SK-N-SH (cell line): ENCODE measurements around the gene GUCY1A2. TPM values are rescaled to one million over a fixed set of nuclear protein-coding genes. Genes with fewer than 3 reads are reported as not detected.

Experiments
- CTCF ChIA-PET: fragments of 300-600, 350-600 bp; formaldehyde crosslinking; extraction: SDS; loops from one replicate; lab custom pipeline; 2021; lab: Yijun Ruan, JAX
- POLR2A ChIA-PET: fragments of 350-600 bp; sonication (Branson Sonifier 250); formaldehyde crosslinking; extraction: SDS; loops from one replicate; lab custom pipeline; 2020; ENCODE audit warnings: antibody characterized with exemption, inconsistent platforms; lab: Yijun Ruan, JAX
- DNase-seq: peaks from one replicate; pipeline ENCODE4 v3.0.0; 2012
- H2AFZ ChIP-seq: fragments of 200-600 bp; sonication (generic); 2 replicates; pipeline ENCODE4 v1.8.1; 2016; ENCODE audit warnings: antibody characterized with exemption, mild to moderate bottlenecking, low read depth
- H3F3A ChIP-seq: fragments of 200-600 bp; sonication (generic); replicated peaks from 2 replicates; pipeline ENCODE3; 2016; ENCODE audit warnings: antibody characterized with exemption, mild to moderate bottlenecking; ENCODE audit not compliant: insufficient read depth
- H3K27ac ChIP-seq, 2 experiments: fragments of 200-500 bp in 1 of 2; fragments of 200-600 bp in 1 of 2; sonication (Bioruptor generic) in 1 of 2; sonication (generic), shearing (Covaris generic) in 1 of 2; 2 replicates each; pipeline versions ENCODE4 v1.5.1 to v1.6.1; 2014 to 2016; ENCODE audit warnings: low read depth in 2 of 2, inconsistent platforms in 1 of 2, low read length in 1 of 2, mild to moderate bottlenecking in 1 of 2, mixed read lengths in 1 of 2
- H3K27me3 ChIP-seq: fragments of 200-600 bp; sonication (generic), shearing (Covaris generic); 2 replicates; pipeline ENCODE4 v1.6.1; 2016; ENCODE audit warnings: mixed run types; ENCODE audit not compliant: insufficient read depth
- H3K36me3 ChIP-seq, 2 experiments: fragments of 200-500 bp in 1 of 2; fragments of 200-600 bp in 1 of 2; sonication (Bioruptor generic) in 1 of 2; sonication (generic) in 1 of 2; replicated peaks in 1 of 2; 2 replicates each; pipeline versions ENCODE3 to v1.5.1; 2014 to 2016; ENCODE audit warnings: low read length in 1 of 2, mild to moderate bottlenecking in 1 of 2; ENCODE audit not compliant: insufficient read depth in 2 of 2, control insufficient read depth in 1 of 2
- H3K4me1 ChIP-seq, 2 experiments: fragments of 200-500 bp in 1 of 2; fragments of 200-600 bp in 1 of 2; sonication (Bioruptor generic) in 1 of 2; sonication (generic), shearing (Covaris generic) in 1 of 2; 2 replicates each; pipeline versions ENCODE4 v1.5.1 to v1.6.1; 2014 to 2016; ENCODE audit warnings: low read depth in 1 of 2, low read length in 1 of 2, mixed run types in 1 of 2; ENCODE audit not compliant: insufficient read depth in 2 of 2, control insufficient read depth in 1 of 2
- H3K4me2 ChIP-seq: fragments of 200-600 bp; sonication (generic), shearing (Covaris generic); 2 replicates; pipeline ENCODE4 v1.6.1; 2017; ENCODE audit warnings: mixed run types
- H3K4me3 ChIP-seq, 2 experiments: fragments of 200-500 bp in 1 of 2; fragments of 200-600 bp in 1 of 2; sonication (Bioruptor generic) in 1 of 2; sonication (generic), shearing (Covaris generic) in 1 of 2; 2 replicates each; pipeline versions ENCODE4 v1.5.1 to v1.8.1; 2014 to 2016; ENCODE audit warnings: low read depth in 2 of 2, inconsistent platforms in 1 of 2, low read length in 1 of 2, mild to moderate bottlenecking in 1 of 2, mixed read lengths in 1 of 2, moderate library complexity in 1 of 2
- H3K79me2 ChIP-seq: fragments of 200-600 bp; sonication (generic); 2 replicates; pipeline ENCODE4 v1.8.1; 2017; ENCODE audit warnings: mild to moderate bottlenecking; ENCODE audit not compliant: insufficient read depth
- H3K9ac ChIP-seq: fragments of 200-600 bp; sonication (generic); 2 replicates; pipeline ENCODE4 v1.6.1; 2017; ENCODE audit warnings: mixed run types
- H3K9me2 ChIP-seq: fragments of 200-600 bp; sonication (generic); 2 replicates; pipeline ENCODE4 v1.6.1; 2017; ENCODE audit warnings: mixed run types
- H3K9me3 ChIP-seq: fragments of 200-600 bp; sonication (generic); 2 replicates; pipeline ENCODE4 v1.6.1; 2017; ENCODE audit warnings: mixed run types, mild to moderate bottlenecking, moderate library complexity
- H4K20me1 ChIP-seq: fragments of 200-600 bp; sonication (generic); 2 replicates; pipeline ENCODE4 v1.6.1; 2017; ENCODE audit warnings: mild to moderate bottlenecking, mixed run types; ENCODE audit not compliant: insufficient read depth
- CHD2 ChIP-seq: fragments of 150-350 bp; IDR thresholded peaks from 2 replicates; pipeline ENCODE4 v1.6.1; 2018; ENCODE audit warnings: low read length; ENCODE audit not compliant: partially characterized antibody
- EP300 ChIP-seq, 2 experiments: IDR thresholded peaks; 2 replicates each; pipeline versions ENCODE4 v1.4.0 to v1.6.1; 2012; ENCODE audit warnings: borderline replicate concordance in 1 of 2, low read depth in 1 of 2, low read length in 1 of 2
- EZH2phosphoT487 ChIP-seq: fragments of 200-600 bp; sonication (generic); IDR thresholded peaks from 2 replicates; pipeline ENCODE4 v1.6.1; 2017; ENCODE audit warnings: low read depth, mixed run types, mild to moderate bottlenecking, antibody characterized with exemption, moderate library complexity, borderline replicate concordance
- GABPA ChIP-seq: IDR thresholded peaks from 2 replicates; pipeline ENCODE4 v1.4.0; 2012; ENCODE audit warnings: low read depth, mild to moderate bottlenecking
- MEF2A ChIP-seq: IDR thresholded peaks from 2 replicates; pipeline ENCODE4 v1.4.0; 2012; ENCODE audit warnings: low read depth, borderline replicate concordance
- MXI1 ChIP-seq: IDR thresholded peaks from 2 replicates; pipeline ENCODE4 v1.6.1; 2012; ENCODE audit warnings: mild to moderate bottlenecking, low read depth, low read length, improper control_type of control experiment
- PBX3 ChIP-seq: IDR thresholded peaks from 2 replicates; pipeline ENCODE4; 2012
- RCOR1 ChIP-seq: fragments of 150-350 bp; IDR thresholded peaks from 2 replicates; pipeline ENCODE4 v1.6.1; 2017; ENCODE audit warnings: antibody characterized with exemption, low read length
- RFX5 ChIP-seq: IDR thresholded peaks from 2 replicates; pipeline ENCODE4 v1.6.1; 2012; ENCODE audit warnings: mild to moderate bottlenecking, improper control_type of control experiment, low read length
- SMC3 ChIP-seq: IDR thresholded peaks from 2 replicates; pipeline ENCODE4 v1.6.1; 2012; ENCODE audit warnings: low read depth, low read length, improper control_type of control experiment
- TCF12 ChIP-seq: IDR thresholded peaks from 2 replicates; pipeline ENCODE4 v1.4.0; 2012
- TEAD4 ChIP-seq: IDR thresholded peaks from 2 replicates; pipeline ENCODE4 v1.4.0; 2012; ENCODE audit warnings: mild to moderate bottlenecking, borderline replicate concordance; ENCODE audit not compliant: insufficient read depth
- YY1 ChIP-seq: IDR thresholded peaks from 2 replicates; pipeline ENCODE4 v1.4.0; 2012; ENCODE audit warnings: low read depth, mild to moderate bottlenecking
- polyA plus RNA-seq, 3 experiments: library from polyadenylated mRNA; depleted of rRNA; stranded (reverse); fragments of >200 nt; gene quantifications; 2 replicates each; pipeline ENCODE4 v1.2.3, GENCODE V29; 2012
- TF ChIP-seq, protein P1 (sequence below): IDR thresholded peaks from 2 replicates; pipeline ENCODE4 v1.4.0; 2012; ENCODE audit warnings: low read depth, borderline replicate concordance
- TF ChIP-seq, protein P2 (sequence below): fragments of 200-600 bp; sonication (generic); IDR thresholded peaks from 2 replicates; pipeline ENCODE4 v1.6.1; 2017; ENCODE audit warnings: antibody characterized with exemption, mild to moderate bottlenecking, moderate library complexity
- TF ChIP-seq, protein P3 (sequence below): IDR thresholded peaks from 2 replicates; pipeline ENCODE4 v1.4.0; 2012; ENCODE audit warnings: low read depth
- TF ChIP-seq, protein P4 (sequence below): IDR thresholded peaks from 2 replicates; pipeline ENCODE4 v1.6.1; 2012; ENCODE audit warnings: mild to moderate bottlenecking, low read depth, low read length, moderate library complexity

Gene GUCY1A2
- polyA plus RNA-seq, 1 of the 3 experiments (the other 2 are of a cell fraction) = 0.26 TPM

- Histone ChIP-seq H3K36me3 (no peaks in the 10 kb centered on the region), H3K4me1 (no peaks in the 10 kb centered on the region), H3K9me2 (0 out of 2 replicates have a peak, but pooled peaks cover 4% of the 10 kb centered on the region), H3K27ac (no peak overlapping the region), H3K9ac (no peak overlapping the region), H3K27me3 (no peaks in the 10 kb centered on the region), H3K9me3 (no peaks in the 10 kb centered on the region), H3K4me2 (no peak overlapping the region), H3K79me2 (no peaks in the 10 kb centered on the region), H3F3A (no peaks in the 10 kb centered on the region), H2AFZ (no peak overlapping the region), H4K20me1 (no peaks in the 10 kb centered on the region), H3K4me3 (no peak overlapping the region)
- ChIA-PET CTCF (interaction anchor here (1.3 kb wide), 1 partner anchor 8 kb away, joined by 4 read pairs; no protein-coding TSS in a partner anchor), POLR2A (no interaction called here)
- TF ChIP-seq, protein P1, sequence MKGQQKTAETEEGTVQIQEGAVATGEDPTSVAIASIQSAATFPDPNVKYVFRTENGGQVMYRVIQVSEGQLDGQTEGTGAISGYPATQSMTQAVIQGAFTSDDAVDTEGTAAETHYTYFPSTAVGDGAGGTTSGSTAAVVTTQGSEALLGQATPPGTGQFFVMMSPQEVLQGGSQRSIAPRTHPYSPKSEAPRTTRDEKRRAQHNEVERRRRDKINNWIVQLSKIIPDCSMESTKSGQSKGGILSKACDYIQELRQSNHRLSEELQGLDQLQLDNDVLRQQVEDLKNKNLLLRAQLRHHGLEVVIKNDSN = no peak
- TF ChIP-seq MXI1 (no peak), TEAD4 (no peak), TCF12 (no peak), YY1 (no peak), SMC3 (no peak), GABPA (no peak), CHD2 (no peak), RFX5 (no peak), EZH2phosphoT487 (no peak), RCOR1 (no peak), MEF2A (no peak), EP300 (IDR thresholded peaks at IDR 0.05; ENCODE audit: borderline replicate concordance in 1 of 2, low read depth in 1 of 2, low read length in 1 of 2) (no peak), PBX3 (no peak)
- TF ChIP-seq, protein P2, sequence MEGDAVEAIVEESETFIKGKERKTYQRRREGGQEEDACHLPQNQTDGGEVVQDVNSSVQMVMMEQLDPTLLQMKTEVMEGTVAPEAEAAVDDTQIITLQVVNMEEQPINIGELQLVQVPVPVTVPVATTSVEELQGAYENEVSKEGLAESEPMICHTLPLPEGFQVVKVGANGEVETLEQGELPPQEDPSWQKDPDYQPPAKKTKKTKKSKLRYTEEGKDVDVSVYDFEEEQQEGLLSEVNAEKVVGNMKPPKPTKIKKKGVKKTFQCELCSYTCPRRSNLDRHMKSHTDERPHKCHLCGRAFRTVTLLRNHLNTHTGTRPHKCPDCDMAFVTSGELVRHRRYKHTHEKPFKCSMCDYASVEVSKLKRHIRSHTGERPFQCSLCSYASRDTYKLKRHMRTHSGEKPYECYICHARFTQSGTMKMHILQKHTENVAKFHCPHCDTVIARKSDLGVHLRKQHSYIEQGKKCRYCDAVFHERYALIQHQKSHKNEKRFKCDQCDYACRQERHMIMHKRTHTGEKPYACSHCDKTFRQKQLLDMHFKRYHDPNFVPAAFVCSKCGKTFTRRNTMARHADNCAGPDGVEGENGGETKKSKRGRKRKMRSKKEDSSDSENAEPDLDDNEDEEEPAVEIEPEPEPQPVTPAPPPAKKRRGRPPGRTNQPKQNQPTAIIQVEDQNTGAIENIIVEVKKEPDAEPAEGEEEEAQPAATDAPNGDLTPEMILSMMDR = no peak
- TF ChIP-seq, protein P3, sequence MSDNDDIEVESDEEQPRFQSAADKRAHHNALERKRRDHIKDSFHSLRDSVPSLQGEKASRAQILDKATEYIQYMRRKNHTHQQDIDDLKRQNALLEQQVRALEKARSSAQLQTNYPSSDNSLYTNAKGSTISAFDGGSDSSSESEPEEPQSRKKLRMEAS = no peak
- TF ChIP-seq, protein P4, sequence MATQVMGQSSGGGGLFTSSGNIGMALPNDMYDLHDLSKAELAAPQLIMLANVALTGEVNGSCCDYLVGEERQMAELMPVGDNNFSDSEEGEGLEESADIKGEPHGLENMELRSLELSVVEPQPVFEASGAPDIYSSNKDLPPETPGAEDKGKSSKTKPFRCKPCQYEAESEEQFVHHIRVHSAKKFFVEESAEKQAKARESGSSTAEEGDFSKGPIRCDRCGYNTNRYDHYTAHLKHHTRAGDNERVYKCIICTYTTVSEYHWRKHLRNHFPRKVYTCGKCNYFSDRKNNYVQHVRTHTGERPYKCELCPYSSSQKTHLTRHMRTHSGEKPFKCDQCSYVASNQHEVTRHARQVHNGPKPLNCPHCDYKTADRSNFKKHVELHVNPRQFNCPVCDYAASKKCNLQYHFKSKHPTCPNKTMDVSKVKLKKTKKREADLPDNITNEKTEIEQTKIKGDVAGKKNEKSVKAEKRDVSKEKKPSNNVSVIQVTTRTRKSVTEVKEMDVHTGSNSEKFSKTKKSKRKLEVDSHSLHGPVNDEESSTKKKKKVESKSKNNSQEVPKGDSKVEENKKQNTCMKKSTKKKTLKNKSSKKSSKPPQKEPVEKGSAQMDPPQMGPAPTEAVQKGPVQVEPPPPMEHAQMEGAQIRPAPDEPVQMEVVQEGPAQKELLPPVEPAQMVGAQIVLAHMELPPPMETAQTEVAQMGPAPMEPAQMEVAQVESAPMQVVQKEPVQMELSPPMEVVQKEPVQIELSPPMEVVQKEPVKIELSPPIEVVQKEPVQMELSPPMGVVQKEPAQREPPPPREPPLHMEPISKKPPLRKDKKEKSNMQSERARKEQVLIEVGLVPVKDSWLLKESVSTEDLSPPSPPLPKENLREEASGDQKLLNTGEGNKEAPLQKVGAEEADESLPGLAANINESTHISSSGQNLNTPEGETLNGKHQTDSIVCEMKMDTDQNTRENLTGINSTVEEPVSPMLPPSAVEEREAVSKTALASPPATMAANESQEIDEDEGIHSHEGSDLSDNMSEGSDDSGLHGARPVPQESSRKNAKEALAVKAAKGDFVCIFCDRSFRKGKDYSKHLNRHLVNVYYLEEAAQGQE = no peak
- no peak for DNase-seq
Measured at GRCh38 chr11:106848526-106848925, 169.8 kb downstream of the GUCY1A2 start.
